ENCODE results near the gene FCMR.

DNA sequence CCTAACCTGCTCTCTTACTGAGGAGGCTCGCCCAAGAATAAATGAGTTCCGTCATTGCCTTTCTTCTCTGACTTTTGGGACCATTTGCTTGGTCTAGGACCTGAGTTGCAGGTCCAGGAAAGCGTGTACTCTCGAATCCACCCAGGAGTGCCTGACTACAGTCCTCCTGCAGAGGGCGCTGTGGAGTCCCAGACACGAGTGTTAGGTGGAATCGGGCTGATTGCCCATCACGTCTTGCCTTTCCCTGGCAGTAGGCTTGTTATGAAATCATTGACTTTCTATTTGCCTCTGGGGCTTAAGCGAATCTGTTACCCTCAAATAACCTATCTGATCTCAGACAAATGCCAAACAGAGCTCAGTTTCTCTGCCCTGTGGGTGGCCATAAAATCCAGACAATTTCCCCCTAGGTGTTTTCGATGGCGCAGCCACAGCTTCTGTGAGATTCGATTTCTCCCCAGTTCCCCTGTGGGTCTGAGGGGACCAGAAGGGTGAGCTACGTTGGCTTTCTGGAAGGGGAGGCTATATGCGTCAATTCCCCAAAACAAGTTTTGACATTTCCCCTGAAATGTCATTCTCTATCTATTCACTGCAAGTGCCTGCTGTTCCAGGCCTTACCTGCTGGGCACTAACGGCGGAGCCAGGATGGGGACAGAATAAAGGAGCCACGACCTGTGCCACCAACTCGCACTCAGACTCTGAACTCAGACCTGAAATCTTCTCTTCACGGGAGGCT is 56.6 kb downstream of the FCMR start, which contains the start of gene IL20:
- TF ChIP-seq CTCF (conservative IDR thresholded peaks at IDR 0.05; ENCODE audit: low read length) (peak; percentile 95), EZH2phosphoT487 (IDR thresholded peaks at IDR 0.05; ENCODE audit: borderline replicate concordance) (no peak)

Measured in Loucy (cell line).